Measurements from ENCODE around the gene MANBA. TPM values are rescaled to one million over a fixed set of nuclear protein-coding genes. Genes with fewer than 3 reads are reported as not detected.

MANBA gene
- 25.3 TPM for polyA plus RNA-seq
- long read RNA-seq, donor 1, partial matches to known transcripts = 10 of 11 reads
- long read RNA-seq, donor 1, other reads (novel, unspliced or antisense) = 0 of 11 reads
- long read RNA-seq, donor 2, transcript MANBA-201 (17 exons, 3,361 nt) = major isoform, 5 of 25 reads
- long read RNA-seq, donor 2, partial matches to known transcripts = 19 of 25 reads
- long read RNA-seq, donor 2, other reads (novel, unspliced or antisense) = 0 of 25 reads
- long read RNA-seq, donor 3, partial matches to known transcripts = 9 of 13 reads
- long read RNA-seq, donor 3, other reads (novel, unspliced or antisense) = 0 of 13 reads
- long read RNA-seq, donor 4, partial matches to known transcripts = 0 of 1 reads
- long read RNA-seq, donor 4, other reads (novel, unspliced or antisense) = 0 of 1 reads
- long read RNA-seq, donor 5, partial matches to known transcripts = 7 of 9 reads
- long read RNA-seq, donor 5, other reads (novel, unspliced or antisense) = 0 of 9 reads
- long read RNA-seq, donor 6, partial matches to known transcripts = 21 of 24 reads
- long read RNA-seq, donor 6, other reads (novel, unspliced or antisense) = 0 of 24 reads
- long read RNA-seq, donor 7, partial matches to known transcripts = 0 of 3 reads
- long read RNA-seq, donor 7, other reads (novel, unspliced or antisense) = 0 of 3 reads
- long read RNA-seq, donor 8, partial matches to known transcripts = 25 of 32 reads
- long read RNA-seq, donor 8, other reads (novel, unspliced or antisense) = 0 of 32 reads
- long read RNA-seq, donor 9, transcript MANBA-201 (17 exons, 3,361 nt) = major isoform, 5 of 14 reads
- long read RNA-seq, donor 9, partial matches to known transcripts = 8 of 14 reads
- long read RNA-seq, donor 9, other reads (novel, unspliced or antisense) = 0 of 14 reads
- long read RNA-seq, donor 10, partial matches to known transcripts = 9 of 16 reads
- long read RNA-seq, donor 10, other reads (novel, unspliced or antisense) = 0 of 16 reads
- long read RNA-seq, donor 11, partial matches to known transcripts = 9 of 11 reads
- long read RNA-seq, donor 11, other reads (novel, unspliced or antisense) = 0 of 11 reads

- Histone ChIP-seq H3K27ac (ENCODE audit: low read length) (peak within 1 kb of the TSS; percentile 78), H3K9me3 (ENCODE audit: control insufficient read depth, low read depth, low read length) (no peaks in the 10 kb centered on the region), H3K4me3 (ENCODE audit: low read length) (peak within 1 kb of the TSS; percentile 77), H3K4me1 (ENCODE audit: control insufficient read depth, insufficient read depth, low read length) (peaks cover 10% of the 10 kb centered on the region), H3K36me3 (ENCODE audit: control insufficient read depth, insufficient read depth, low read length) (no peaks in the 10 kb centered on the region), H3K27me3 (ENCODE audit: control insufficient read depth, insufficient read depth, low read length) (no peaks in the 10 kb centered on the region)
- DNase-seq = peak; percentile 72 to 93
- no CpG with 5 or more reads among the region's 60 CpGs for WGBS (ENCODE audit: insufficient coverage, low lambda C conversion rate)
These were observed at the start of gene MANBA for GRCh38 chr4:102760645-102761295. Gene MANBA (minus strand): TSS chr4:102760968. CDS start chr4:102760894, 74 bp downstream.

GRCh38 chr4:102809691-102810090, 48.9 kb upstream of the MANBA start:
- H3K36me3 ChIP-seq (ENCODE audit: control insufficient read depth, insufficient read depth, low read length) = peaks cover 42% of the 10 kb centered on the region
- no peaks in the 10 kb centered on the region for H3K4me1 ChIP-seq (ENCODE audit: control insufficient read depth, insufficient read depth, low read length)
- H3K4me3 ChIP-seq (ENCODE audit: low read length) = no peak overlapping the region
- no peaks in the 10 kb centered on the region for H3K27me3 ChIP-seq (ENCODE audit: control insufficient read depth, insufficient read depth, low read length)
- no peak overlapping the region for H3K27ac ChIP-seq (ENCODE audit: low read length)
- no peak for DNase-seq
- no peaks in the 10 kb centered on the region for H3K9me3 ChIP-seq (ENCODE audit: control insufficient read depth, low read depth, low read length)
- WGBS (ENCODE audit: insufficient coverage, low lambda C conversion rate) = no CpG with 5 or more reads among the region's 2 CpGs

GRCh38 chr4:102809190-102809589, 48.4 kb upstream of the MANBA start:
- Histone ChIP-seq H3K9me3 (ENCODE audit: control insufficient read depth, low read depth, low read length) (no peaks in the 10 kb centered on the region), H3K36me3 (ENCODE audit: control insufficient read depth, insufficient read depth, low read length) (peaks cover 42% of the 10 kb centered on the region), H3K4me3 (ENCODE audit: low read length) (no peak overlapping the region), H3K4me1 (ENCODE audit: control insufficient read depth, insufficient read depth, low read length) (no peaks in the 10 kb centered on the region), H3K27me3 (ENCODE audit: control insufficient read depth, insufficient read depth, low read length) (no peaks in the 10 kb centered on the region), H3K27ac (ENCODE audit: low read length) (no peak overlapping the region)
- WGBS (ENCODE audit: insufficient coverage, low lambda C conversion rate) = 60% methylated on average over 2 of the region's 3 CpGs
- DNase-seq = no peak

GRCh38 chr4:102808009-102808408, 47.2 kb upstream of the MANBA start:
- no peaks in the 10 kb centered on the region for H3K27me3 ChIP-seq (ENCODE audit: control insufficient read depth, insufficient read depth, low read length)
- DNase-seq = no peak
- peaks cover 48% of the 10 kb centered on the region for H3K36me3 ChIP-seq (ENCODE audit: control insufficient read depth, insufficient read depth, low read length)
- 100% methylated on average over 1 of the region's 2 CpGs for WGBS (ENCODE audit: insufficient coverage, low lambda C conversion rate)
- H3K4me1 ChIP-seq (ENCODE audit: control insufficient read depth, insufficient read depth, low read length) = no peaks in the 10 kb centered on the region
- no peak overlapping the region for H3K4me3 ChIP-seq (ENCODE audit: low read length)
- no peak overlapping the region for H3K27ac ChIP-seq (ENCODE audit: low read length)
- no peaks in the 10 kb centered on the region for H3K9me3 ChIP-seq (ENCODE audit: control insufficient read depth, low read depth, low read length)

- Histone ChIP-seq H3K36me3 (ENCODE audit: control insufficient read depth, insufficient read depth, low read length) (peaks cover 47% of the 10 kb centered on the region), H3K27me3 (ENCODE audit: control insufficient read depth, insufficient read depth, low read length) (no peaks in the 10 kb centered on the region), H3K9me3 (ENCODE audit: control insufficient read depth, low read depth, low read length) (no peaks in the 10 kb centered on the region), H3K27ac (ENCODE audit: low read length) (no peak overlapping the region), H3K4me3 (ENCODE audit: low read length) (no peak overlapping the region), H3K4me1 (ENCODE audit: control insufficient read depth, insufficient read depth, low read length) (no peaks in the 10 kb centered on the region)
- 80% methylated on average over 1 of the region's 1 CpG for WGBS (ENCODE audit: insufficient coverage, low lambda C conversion rate)
- DNase-seq = no peak
These were observed 46.6 kb upstream of the MANBA start for GRCh38 chr4:102807345-102807744.

- H3K4me3 ChIP-seq (ENCODE audit: low read length) = no peak overlapping the region
- no peaks in the 10 kb centered on the region for H3K9me3 ChIP-seq (ENCODE audit: control insufficient read depth, low read depth, low read length)
- no peaks in the 10 kb centered on the region for H3K27me3 ChIP-seq (ENCODE audit: control insufficient read depth, insufficient read depth, low read length)
- WGBS (ENCODE audit: insufficient coverage, low lambda C conversion rate) = no CpG with 5 or more reads among the region's 2 CpGs
- no peak overlapping the region for H3K27ac ChIP-seq (ENCODE audit: low read length)
- DNase-seq = no peak
- no peaks in the 10 kb centered on the region for H3K4me1 ChIP-seq (ENCODE audit: control insufficient read depth, insufficient read depth, low read length)
- H3K36me3 ChIP-seq (ENCODE audit: control insufficient read depth, insufficient read depth, low read length) = peaks cover 65% of the 10 kb centered on the region
These were observed 39.0 kb upstream of the MANBA start for GRCh38 chr4:102799816-102800215.

- Histone ChIP-seq H3K36me3 (ENCODE audit: control insufficient read depth, insufficient read depth, low read length) (peaks cover 52% of the 10 kb centered on the region), H3K27ac (ENCODE audit: low read length) (no peak overlapping the region), H3K27me3 (ENCODE audit: control insufficient read depth, insufficient read depth, low read length) (no peaks in the 10 kb centered on the region), H3K9me3 (ENCODE audit: control insufficient read depth, low read depth, low read length) (no peaks in the 10 kb centered on the region), H3K4me1 (ENCODE audit: control insufficient read depth, insufficient read depth, low read length) (no peaks in the 10 kb centered on the region), H3K4me3 (ENCODE audit: low read length) (no peak overlapping the region)
- DNase-seq = no peak
- no CpG with 5 or more reads among the region's 2 CpGs for WGBS (ENCODE audit: insufficient coverage, low lambda C conversion rate)
These were observed 34.2 kb upstream of the MANBA start for GRCh38 chr4:102794999-102795398.

GRCh38 chr4:102792361-102792936, 31.7 kb upstream of the MANBA start:
- no peak overlapping the region for H3K27ac ChIP-seq (ENCODE audit: low read length)
- H3K4me3 ChIP-seq (ENCODE audit: low read length) = no peak overlapping the region
- peaks cover 29% of the 10 kb centered on the region for H3K36me3 ChIP-seq (ENCODE audit: control insufficient read depth, insufficient read depth, low read length)
- H3K4me1 ChIP-seq (ENCODE audit: control insufficient read depth, insufficient read depth, low read length) = no peaks in the 10 kb centered on the region
- no peaks in the 10 kb centered on the region for H3K9me3 ChIP-seq (ENCODE audit: control insufficient read depth, low read depth, low read length)
- DNase-seq = no peak
- no peaks in the 10 kb centered on the region for H3K27me3 ChIP-seq (ENCODE audit: control insufficient read depth, insufficient read depth, low read length)
- no CpG with 5 or more reads among the region's 2 CpGs for WGBS (ENCODE audit: insufficient coverage, low lambda C conversion rate)

GRCh38 chr4:102791318-102791835, 30.6 kb upstream of the MANBA start:
- WGBS (ENCODE audit: insufficient coverage, low lambda C conversion rate) = no CpG with 5 or more reads among the region's 7 CpGs
- H3K27me3 ChIP-seq (ENCODE audit: control insufficient read depth, insufficient read depth, low read length) = no peaks in the 10 kb centered on the region
- no peaks in the 10 kb centered on the region for H3K9me3 ChIP-seq (ENCODE audit: control insufficient read depth, low read depth, low read length)
- H3K4me3 ChIP-seq (ENCODE audit: low read length) = no peak overlapping the region
- H3K27ac ChIP-seq (ENCODE audit: low read length) = no peak overlapping the region
- peaks cover 22% of the 10 kb centered on the region for H3K36me3 ChIP-seq (ENCODE audit: control insufficient read depth, insufficient read depth, low read length)
- no peak for DNase-seq
- H3K4me1 ChIP-seq (ENCODE audit: control insufficient read depth, insufficient read depth, low read length) = no peaks in the 10 kb centered on the region
